ENCODE results near the gene ECHS1.
"Not testable (repeated sequence)": the region's sequence is repeated elsewhere in the genome, so short reads cannot be mapped to it uniquely, and the experiment has no call there.

ECHS1 gene

DNA sequence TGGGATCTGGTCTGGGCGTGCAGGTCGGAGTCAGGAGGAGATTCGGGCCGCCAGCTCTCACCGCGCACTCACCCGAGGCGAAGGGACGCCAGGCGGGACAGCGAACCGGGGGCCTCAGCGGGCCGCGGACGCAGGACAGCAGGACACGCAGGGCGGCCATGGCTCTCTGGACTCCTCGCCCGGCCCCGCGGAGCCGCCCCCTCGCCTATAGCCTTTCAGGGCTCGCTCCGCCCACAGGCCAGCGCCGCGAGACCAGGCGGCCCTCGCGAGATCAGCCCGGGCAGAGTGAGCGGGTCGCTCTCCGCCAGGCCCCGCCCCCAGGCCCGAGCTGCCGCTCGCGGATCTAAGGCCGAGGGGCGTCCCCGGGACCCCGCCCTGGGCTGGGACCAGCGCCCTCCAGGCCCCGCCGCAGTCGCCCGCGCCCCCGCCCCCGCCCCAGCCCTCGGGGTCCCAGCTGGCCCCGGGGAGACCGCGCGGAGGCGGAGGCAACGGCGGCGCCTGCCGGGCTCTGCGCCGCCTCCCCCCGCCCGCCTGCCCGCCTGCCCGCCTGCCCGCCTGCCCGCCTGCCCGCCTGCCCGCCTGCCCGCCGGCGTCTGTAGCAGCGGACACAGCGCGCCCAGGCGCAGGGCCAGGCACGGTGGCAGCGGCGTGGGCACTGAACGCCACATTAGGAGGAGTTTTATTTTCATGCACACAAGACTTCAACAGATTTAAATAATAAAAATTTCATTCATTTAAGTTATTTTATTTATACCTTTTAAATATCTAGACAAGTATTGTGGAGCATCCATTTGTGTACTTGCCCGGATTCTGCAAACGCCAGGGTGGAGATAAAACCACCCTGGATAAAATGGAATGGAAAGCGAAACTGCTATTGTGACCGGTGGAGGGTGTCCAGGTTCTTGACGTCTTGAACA is at the start of gene ECHS1:
Gene ECHS1 (minus strand): TSS at position 181 of the 917 bp plus-strand sequence. CDS start 21 bp downstream, at position 160.
- peak; percentile 88 for DNase-seq

DNA sequence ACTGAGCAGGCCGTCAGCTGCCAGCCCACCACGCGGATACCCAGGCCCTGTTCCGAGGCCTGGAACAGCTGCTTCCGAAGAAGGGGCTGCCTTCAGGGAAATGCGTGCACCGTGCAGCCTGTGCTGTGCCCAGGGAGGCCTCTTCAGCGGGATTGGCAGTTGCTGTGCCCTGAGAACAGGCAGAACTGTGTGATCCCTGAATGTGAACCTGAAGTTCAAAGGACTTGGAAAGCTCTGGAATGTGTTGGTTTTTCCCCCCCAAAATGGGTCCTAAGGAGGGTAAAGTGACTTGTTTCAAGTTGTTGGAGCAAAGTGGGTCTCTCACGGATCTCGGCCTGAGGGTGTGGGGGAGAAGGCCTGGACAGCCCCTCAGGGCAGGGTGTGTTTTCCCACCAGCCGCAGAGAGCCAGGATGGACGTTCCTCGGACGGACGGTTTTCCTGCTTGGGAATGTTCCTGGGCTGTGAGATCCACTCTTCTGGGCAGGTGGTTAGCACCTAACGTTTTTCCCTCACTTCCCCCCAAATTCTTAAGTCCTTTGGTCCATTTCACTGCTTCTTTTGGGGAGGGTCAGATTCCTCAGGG is 49.2 kb upstream of the ECHS1 start:
- no peak for DNase-seq

DNA sequence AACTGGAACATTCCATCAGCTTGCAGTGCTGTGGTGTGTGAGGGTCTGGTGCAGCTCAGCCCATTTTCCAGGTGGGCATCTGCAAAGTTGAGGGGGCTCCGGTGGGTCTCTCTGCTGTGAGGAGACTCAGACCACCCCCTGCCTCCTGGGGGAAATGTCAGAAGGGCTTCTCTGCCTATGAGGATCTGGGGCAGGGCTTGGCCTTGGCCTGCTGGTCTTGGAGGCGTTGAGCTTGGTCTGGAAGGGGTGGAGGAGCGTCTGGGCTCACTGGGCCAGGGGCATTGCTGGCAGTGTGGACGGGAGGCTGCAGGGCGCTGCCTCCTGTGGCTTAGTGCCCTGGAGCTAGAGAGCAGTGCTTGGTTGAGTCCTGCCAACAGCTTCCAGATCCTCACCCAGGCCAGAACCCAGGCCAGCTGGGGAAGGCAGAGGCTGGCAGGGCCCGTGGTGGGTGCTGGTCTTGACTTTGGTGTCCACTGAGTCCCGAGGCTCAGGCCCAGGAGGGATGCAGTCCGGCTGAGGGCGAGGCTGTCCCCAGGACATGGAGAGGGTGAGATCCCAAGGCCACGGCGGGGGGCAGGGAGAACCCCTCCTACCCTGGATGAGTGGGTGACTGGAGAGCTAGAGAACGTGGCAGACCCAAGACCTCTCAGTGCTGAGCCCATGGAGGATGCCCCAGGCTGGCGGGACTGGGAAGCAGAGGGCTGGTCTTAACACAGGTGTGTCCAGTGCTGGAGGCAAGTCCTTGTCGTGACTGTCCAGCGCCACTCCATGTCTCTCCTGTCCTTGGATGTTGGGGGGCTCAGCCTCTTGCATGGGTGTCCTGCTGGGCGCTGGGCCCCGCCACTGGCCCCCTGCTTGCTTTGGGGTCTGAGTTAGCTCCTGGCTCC is 48.4 kb upstream of the ECHS1 start:
- DNase-seq = no peak

DNA sequence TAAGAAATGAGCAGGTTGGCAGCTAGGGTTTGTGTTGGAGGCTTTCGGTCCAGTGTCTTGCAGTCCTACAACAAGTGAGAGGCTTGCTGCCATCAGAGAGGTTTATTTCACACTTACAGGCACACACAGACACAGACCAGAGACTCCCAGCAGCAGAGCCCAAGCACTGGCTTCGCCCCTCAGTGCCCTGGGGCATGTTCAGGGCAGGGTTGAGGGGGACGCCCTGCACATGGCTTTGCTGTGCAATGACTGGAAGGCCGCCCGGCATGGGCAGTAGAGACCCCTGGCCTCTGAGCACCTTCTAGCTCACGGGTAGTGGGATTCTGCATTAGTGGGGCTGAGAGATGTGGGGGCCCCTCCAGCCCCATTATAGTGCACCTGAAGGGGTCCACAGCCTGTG is 47.4 kb upstream of the ECHS1 start:
- DNase-seq = no peak

DNA sequence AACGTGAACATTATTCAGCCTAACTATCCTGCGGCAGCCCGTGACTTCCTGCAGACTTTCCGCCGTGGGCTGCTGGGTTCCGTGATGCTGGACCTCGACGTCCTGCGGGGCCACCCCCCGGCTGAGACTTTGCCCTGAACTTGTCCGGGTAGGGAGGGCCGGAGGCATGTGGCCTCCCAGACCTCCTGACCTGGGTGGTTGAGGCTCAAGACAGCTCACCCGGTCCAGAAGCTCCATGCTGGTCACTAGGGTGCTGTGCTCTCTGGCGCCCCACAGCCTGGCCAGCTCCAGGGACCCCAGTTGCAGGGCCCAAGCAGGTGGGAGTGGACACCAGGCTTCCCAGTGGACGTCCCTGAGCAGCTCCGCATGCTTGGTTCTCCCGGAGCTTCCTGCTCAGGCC is 46.9 kb upstream of the ECHS1 start:
- no peak for DNase-seq

DNA sequence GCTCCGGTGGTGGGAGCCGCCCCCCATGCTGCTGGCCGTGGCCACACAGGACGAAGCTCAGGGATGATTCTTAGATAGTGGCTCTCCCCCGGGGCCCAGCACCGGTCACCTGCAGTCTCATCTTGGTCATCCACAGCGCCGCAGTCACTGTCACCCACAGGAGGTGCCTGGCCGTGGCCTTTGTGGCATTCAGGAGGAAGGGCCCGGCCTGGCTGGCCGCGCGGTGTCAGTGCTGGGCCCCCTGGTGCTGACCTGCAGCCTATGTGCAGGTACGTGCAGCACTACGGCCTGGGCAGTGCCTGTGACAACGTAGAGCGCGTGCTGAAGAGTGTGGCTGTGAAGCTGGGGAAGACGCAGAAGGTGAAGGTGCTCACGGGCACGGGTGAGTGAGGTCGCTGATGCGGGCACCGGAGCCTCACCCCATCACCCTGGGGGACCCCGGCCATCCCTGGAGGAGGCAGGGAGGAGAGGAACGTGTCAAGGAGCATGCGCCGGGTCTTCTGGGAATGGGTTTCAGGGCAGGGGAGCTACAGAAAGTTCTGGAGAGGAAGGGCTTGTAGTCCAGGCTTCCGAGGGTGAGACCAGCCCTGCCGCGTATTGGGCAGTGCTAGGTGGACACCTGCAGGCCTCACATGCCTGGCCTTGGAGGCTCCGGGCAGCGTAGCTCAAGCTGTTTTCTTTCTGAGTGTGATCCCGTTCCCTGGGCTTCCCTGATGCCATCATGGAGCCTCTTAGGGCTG is 46.2 kb upstream of the ECHS1 start:
- DNase-seq = no peak

DNA sequence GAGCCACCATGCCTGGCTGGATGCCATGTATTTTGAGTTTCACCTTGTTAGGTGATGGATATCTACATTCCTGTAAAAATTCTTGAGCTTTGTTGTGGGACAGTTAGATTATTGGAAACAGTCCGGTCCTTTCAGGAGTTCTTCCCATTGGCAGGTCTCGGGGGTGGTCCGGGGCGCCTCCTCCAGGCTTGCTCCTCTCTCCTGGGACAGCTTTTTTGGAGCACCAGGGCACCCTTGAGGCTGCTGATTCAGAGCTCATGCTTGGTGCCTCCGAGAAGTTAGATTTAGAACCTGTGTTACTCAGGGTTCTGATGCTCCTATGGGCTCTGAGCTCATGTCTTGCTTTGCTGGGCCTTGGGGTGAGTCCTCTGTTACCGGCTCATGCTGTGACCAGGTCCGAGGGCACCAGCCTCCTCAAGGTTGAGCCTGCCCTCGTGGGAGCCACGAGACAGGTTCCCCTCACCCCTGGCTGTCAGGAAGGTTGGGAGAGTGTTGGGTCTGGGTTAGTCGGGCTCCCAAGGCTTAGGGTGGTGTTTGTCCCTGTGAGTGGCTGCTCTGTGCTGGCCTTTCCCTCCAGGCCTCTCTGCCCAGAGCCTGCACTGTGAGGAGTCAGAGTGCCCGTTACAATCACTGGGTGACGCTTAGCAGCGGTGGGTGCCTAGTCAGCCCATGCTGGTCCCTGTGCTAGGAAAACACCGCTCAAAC is 45.3 kb upstream of the ECHS1 start:
- DNase-seq = no peak

DNA sequence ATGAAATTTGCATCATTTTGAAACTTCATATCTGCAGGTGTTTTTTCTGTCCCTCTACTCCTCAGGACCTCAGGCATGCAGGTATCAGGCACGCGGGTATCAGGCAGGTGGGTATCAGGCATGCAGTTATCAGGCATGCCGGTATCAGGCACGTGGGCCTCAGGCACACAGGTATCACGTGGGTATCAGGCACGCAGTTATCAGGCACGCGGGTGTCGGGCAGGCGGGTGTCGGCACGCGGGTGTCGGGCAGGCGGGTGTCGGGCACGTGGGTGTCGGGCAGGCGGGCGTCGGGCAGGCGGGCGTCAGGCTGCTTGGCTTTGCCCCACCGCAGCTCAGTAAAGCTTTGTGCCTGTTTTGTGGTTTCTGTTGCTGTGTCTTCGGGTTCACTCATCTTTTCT is 42.6 kb upstream of the ECHS1 start:
- DNase-seq = no peak

DNA sequence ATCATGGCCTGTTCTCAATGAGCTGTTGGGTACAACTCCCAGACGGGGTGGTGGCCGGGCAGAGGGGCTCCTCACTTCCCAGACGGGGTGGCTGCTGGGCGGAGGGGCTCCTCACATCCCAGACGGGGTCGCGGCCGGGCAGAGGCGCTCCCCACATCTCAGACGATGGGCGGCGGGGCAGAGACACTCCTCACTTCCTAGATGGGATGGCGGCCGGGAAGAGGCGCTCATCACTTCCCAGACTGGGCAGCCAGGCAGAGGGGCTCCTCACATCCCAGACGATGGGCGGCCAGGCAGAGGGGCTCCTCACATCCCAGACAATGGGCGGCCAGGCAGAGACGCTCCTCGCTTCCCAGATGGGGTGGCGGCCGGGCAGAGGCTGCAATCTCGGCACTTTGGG is 41.2 kb upstream of the ECHS1 start:
- DNase-seq = not testable (repeated sequence)

DNA sequence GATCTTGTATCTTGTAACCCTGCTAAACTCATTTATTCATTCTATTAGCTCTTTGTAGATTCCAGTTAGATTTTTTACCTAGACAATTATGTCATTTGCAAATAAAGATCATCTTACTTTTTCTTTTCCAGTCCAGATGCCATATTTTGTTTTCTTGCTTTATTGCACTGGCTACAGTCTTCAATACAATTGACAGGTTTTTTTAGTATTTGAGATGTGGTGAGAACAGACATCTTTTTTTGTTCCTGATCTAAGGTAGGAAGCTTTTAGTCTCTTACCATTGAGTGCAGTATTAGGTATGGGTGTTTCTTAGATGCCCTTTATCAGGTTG is 39.2 kb upstream of the ECHS1 start:
- DNase-seq = no peak

DNA sequence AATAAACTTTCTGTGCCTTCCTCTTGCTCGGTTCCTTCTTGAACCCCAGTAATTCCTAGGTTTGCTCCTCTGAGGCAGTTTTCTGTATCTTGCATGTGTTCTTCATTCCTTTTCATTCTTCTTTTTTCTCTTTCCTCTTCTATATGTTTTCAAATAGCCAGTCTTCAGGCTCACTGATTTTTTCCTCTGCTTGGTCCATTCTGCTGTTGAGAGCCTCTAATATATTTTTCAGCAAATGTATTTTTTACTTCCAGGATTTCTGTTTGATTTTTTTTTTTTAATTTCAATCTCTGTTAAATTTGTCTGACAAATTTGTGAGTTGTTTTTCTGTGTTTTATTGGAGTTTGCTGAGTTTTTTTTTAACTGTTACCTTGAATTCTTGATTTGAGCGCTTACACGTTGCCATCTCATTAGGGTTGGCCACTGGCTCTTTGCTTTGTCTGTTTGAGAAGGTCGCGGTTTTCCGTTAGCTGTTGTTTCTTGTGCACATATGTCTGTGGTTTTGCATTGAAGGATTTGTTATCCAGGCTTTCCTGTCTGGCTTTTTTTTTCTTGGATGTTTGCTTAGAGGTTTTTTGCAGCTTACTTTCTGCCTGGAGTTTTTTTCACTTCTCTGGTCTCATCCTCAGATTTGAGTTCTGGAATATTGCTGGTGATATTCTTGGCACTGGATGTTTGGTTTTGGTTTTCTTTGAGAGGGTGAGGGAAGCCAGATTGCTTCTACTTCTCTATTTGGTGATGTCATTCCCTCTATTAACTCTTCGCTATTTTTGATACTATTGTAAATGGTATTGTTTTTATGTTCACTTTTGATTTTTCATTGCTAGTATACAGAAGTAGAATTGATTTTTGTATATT is 38.6 kb upstream of the ECHS1 start:
- DNase-seq = no peak

DNA sequence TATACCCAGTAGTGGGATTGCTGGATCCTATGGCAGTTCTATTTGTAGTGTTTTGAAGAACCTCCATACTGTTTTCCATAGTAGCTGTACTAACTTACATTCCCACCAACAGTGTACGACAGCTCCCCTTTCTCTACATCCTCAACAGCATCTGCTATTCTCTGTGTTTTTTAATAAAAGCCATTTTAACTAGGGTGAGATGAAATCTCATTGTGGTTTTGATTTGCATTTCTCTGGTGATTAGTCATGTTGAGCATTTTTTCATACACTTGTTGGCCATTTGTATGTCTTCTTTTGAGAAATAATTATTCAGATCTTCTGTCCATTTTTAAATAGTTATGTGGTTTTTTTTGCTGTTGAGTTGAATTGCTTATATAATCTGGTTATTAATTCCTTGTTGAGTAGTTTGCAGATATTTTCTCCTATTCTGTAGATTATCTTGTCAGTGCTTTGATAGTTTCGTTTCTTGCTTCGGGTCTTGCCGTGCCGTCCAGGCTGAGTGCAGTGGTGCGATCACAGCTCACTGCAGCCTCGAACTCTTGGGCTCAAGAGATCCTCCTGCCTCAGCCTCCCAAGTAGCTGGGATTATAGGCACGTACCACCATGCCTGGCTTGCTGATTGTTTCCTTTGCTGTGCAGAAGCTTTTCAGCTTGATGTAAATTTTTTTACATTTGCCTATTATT is 32.8 kb upstream of the ECHS1 start:
- no peak for DNase-seq

DNA sequence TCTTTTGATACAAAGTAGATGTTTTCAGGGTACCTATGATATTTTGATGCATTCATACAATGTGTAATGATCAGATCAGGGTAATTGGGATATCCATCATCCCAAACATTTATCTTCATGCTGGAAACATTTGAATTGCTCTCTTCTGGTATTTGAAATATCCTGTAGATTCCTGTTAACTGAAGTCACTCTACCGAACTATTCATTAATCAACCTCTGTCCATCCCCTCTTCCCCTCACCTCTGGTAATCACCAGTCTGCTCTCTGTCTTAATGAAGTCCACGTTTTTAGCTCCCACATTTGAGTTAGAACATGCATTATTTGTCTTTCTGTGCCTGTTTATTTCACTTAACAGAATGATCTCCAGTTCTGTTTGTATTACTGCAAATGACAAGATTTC is 32.1 kb upstream of the ECHS1 start:
- DNase-seq = no peak

DNA sequence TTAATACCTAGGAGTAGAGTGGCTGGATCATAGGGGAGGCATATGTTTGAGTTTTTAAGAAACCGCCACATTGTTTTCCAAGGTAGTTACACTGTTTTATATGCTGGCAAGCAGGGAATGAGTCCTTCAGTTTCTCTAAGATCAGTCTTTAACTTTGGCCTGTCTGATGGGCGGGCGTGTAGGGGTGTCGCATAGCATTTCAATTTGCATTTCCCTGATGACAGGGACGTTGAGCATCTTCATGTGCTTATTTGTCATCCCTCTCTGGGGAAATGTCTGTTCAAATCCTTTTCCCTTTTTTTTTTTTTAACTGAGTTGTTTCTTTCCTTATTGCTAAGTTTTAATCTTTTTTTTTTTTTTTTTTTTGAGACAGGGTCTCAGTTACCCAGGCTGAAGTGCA is 30.6 kb upstream of the ECHS1 start:
- DNase-seq = no peak

DNA sequence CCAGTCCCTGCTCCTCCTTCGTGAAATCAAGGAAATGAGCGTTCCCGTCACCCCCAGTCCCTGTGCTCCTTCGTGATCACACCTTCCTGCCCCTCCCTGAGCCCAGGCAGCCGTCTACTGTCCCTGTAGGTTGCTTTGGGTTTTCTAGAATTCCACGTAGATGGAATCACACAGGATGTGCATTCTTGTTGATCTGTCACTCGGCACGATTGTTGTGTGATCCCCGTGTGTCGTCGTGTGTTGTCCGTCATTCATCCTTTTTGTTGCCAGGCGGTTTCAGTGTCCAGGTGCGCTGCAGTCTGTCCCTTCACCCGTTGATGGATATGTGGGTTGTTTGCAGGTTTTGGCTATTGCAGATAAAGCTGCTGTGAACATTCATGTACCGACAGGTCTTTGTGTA is 30.2 kb upstream of the ECHS1 start:
- no peak for DNase-seq

DNA sequence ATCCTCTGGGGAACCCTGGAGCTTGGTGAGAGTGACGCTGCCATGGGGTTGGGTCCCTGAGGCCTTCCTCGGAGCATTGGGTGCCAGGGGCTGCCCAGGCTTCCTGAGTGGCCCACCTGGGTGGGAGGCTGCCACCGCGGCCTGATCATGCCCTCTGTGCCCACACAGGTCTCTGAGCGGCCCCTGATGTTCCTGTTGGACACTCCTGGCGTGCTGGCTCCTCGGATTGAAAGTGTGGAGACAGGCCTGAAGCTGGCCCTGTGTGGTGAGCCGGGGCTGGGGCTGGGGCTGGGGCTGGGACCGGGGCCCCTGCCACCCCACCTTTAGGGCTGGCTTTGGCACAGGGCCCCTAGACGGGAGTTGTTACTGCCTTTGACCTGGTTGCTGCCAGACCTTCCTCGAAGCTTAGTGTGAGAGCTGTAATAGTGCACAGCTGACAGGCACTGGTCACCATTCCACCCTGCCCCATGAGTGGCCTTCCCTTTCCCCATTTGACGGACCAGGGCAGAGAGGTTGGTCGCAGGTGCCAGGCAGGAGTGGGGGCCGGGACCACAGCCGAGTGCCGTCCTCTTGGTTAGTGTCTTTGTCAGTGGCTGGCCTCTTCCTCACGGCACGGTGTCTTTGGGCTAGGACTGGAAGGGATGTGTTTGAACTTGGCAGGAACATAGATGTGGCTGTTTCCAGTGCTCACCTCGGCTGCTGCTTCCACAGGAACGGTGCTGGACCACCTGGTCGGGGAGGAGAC is 29.0 kb upstream of the ECHS1 start:
- DNase-seq = no peak

DNA sequence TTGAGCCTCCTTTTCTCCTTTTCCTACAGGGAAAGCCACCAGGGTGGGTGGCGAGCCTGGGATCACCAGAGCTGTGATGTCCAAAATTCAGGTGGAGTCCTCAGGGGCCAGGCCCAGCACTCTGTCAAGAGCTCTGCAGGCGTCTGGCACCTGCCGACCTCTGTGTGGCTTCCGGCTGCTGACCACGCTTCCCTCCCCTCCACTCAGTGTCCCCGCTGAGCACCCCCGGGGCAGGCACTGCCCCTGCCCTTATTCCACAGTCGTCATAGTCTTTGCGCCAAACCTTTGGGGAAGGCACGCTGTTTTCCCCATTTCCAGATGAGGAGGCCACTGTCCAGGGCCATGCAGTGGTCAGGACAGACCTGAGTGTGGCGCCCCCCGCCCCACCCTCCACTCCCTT is 28.3 kb upstream of the ECHS1 start:
- no peak for DNase-seq

DNA sequence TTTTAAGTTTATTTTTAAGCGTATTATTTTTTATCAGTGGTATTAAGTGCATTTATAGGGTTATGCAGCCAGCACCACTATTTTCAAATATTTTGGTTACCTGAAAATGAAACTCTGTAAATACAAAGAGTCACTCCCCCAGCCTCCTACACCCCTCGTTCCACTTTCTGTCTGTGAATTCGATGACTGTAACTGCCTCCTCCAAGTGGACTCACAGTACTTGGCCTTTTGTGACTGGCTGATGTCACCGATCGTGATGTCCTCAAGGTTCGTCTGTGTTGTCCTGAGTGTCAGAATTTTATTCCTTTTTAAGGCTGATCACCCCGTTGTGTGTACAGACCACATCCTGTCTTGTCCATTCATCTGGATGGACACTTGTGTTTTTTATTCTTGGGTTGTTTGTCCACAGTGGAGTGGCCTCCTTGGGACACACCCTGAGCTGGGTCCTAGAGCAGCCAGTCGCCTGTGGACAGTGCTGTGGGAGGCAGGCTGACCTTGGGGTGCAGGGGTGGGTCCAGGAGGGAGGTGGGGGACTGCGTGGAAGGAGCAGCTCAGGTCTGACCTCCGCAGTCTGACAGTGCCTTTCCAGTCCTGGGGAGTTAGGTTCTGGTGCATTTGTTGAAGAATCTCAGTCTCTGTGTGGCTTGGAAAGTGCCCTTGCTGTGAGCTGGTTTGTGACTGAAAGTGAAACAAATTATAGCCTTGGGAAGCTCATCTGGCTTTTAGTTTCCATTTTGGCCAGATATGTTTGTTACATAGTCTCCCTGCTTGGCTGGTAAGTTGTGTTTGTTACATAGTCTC is 27.7 kb upstream of the ECHS1 start:
- DNase-seq = no peak

DNA sequence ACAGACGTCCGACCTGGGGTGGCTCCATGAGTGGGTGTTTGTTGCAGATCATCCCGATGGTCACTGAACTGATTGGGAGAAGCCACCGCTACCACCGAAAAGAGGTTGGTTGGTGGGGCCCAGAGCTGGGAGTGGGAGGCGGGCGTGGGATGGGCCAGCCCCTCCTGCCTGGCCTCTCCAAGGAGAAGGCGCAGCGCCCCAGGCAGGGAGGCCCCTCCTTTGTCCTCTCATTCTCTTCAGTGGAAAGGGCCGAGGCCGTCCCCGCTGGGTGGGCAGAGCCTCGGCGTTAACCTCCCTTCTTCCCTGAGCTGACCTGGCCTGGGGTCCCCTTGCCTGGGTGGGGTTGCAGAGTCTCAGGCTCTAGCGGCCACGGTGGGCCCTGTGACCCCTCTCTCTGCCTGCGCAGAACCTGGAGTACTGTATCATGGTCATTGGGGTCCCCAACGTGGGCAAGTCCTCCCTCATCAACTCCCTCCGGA is 26.0 kb upstream of the ECHS1 start:
- DNase-seq = no peak
